Natural killer cell treated with Interleukin-12 subunit alpha and Interleukin-12 subunit beta and Interleukin-15 and Interleukin-18, amount 100 ng/mL, for 72 hours (primary cell): ENCODE results near the gene CDK5RAP2. TPM values are rescaled to one million over a fixed set of nuclear protein-coding genes. Genes with fewer than 3 reads are reported as not detected.

ENCODE experiments used
- ATAC-seq, 2 donors: fragments of 150-1000 bp; cut with Tn5 transposase in 1 of 2; sonication (Bioruptor Pico), chemical (Tn5 transposase) in 1 of 2; 2 replicates each; pipeline ENCODE4 v1.10.0; 2021
- DNase-seq: peaks from one replicate; pipeline ENCODE4 v3.0.0; 2022; ENCODE audit warnings: low spot score
- H3K27ac Mint-ChIP-seq, 2 donors: 1 replicate in 1 of 2; 2 replicates in 1 of 2; pipeline ENCODE4 v1.8.0; 2022; ENCODE audit warnings: mixed read lengths in 2 of 2, mild to moderate bottlenecking in 1 of 2, moderate library complexity in 1 of 2
- H3K27me3 Mint-ChIP-seq, 2 donors: 1 replicate in 1 of 2; 2 replicates in 1 of 2; pipeline ENCODE4 v1.8.0; 2022; ENCODE audit warnings: mixed read lengths in 2 of 2
- H3K36me3 Mint-ChIP-seq: one replicate; pipeline ENCODE4 v1.8.0; 2022; ENCODE audit warnings: mixed read lengths
- H3K4me1 Mint-ChIP-seq, 2 donors: 1 replicate in 1 of 2; 2 replicates in 1 of 2; pipeline ENCODE4 v1.8.0; 2022; ENCODE audit warnings: low read depth in 2 of 2, mixed read lengths in 2 of 2, mild to moderate bottlenecking in 1 of 2
- H3K4me3 Mint-ChIP-seq: one replicate; pipeline ENCODE4 v1.8.0; 2022; ENCODE audit warnings: mixed read lengths
- H3K9me3 Mint-ChIP-seq: 2 replicates; pipeline ENCODE4 v1.8.0; 2022; ENCODE audit warnings: mixed read lengths
- total RNA-seq, 2 donors: library from RNA; stranded (reverse); gene quantifications; one replicate each; pipeline ENCODE4 v1.2.3, GENCODE V29; 2022

Gene CDK5RAP2
- total RNA-seq, 2 donors from 2014 or later, result 73.4 to 124 TPM

DNA sequence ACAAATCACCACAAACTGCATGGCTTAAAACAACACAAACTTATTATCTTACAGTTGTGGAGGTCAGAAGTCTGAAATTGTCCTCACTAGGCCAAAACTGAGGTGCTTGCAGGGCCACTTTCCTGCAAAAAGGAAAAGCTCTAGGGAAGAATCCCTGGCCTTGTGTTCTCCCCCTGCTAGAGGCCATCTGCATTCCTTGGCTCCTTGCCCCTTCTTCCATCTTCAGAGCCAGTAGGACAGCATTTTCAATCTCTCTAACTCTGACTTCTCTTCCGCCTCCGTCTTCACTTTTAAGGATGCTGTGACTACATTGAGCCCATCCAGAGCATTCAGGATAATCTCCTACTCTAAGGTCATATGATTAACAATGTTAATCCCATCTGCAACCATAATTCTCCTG is 236.6 kb downstream of the CDK5RAP2 start:
- H3K9me3 Mint-ChIP-seq, result no peaks in the 10 kb centered on the region
- peaks cover 11 to 16% of the 10 kb centered on the region in 2 donors for H3K27me3 Mint-ChIP-seq
- no peaks in the 10 kb centered on the region for H3K36me3 Mint-ChIP-seq
- no peak overlapping the region for H3K4me3 Mint-ChIP-seq
- DNase-seq, result no peak
- no peak for ATAC-seq
- no peak overlapping the region for H3K27ac Mint-ChIP-seq
- H3K4me1 Mint-ChIP-seq, result no peaks in the 10 kb centered on the region

Other genes with a start within 250 kb of the CDK5RAP2 start
- 10 to 100 TPM in 1 of 2 donors, 1 to 10 TPM in 1; 7.7 to 12.7 TPM for gene MEGF9, start 134.3 kb upstream of the CDK5RAP2 start, total RNA-seq
- 100 to 1,000 TPM in 1 of 2 donors, 10 to 100 TPM in 1; 73.6 to 105 TPM for gene FBXW2, start 213.2 kb upstream of the CDK5RAP2 start, total RNA-seq